ENCODE measurements around the gene LPAR3. TPM values are rescaled to one million over a fixed set of nuclear protein-coding genes. Genes with fewer than 3 reads are reported as not detected.

Gene LPAR3
- total RNA-seq, 1 donor from 2014 or later = 0.82 TPM

- no peak for DNase-seq (ENCODE audit: low spot score in 2 of 2)
- FAIRE-seq = no peak
Observed at GRCh38 chr1:84861516-84861915, 31.5 kb downstream of the LPAR3 start.

- DNase-seq (ENCODE audit: low spot score in 2 of 2) (no peak), FAIRE-seq (no peak)
Observed at GRCh38 chr1:84859866-84860265, 33.1 kb downstream of the LPAR3 start.

GRCh38 chr1:84857906-84858305 is 35.1 kb downstream of the LPAR3 start:
- FAIRE-seq (no peak), DNase-seq (ENCODE audit: low spot score in 2 of 2) (no peak)

- DNase-seq (ENCODE audit: low spot score in 2 of 2) (no peak), FAIRE-seq (no peak)
Observed at GRCh38 chr1:84856726-84857270, 36.2 kb downstream of the LPAR3 start.

GRCh38 chr1:84855691-84856630 is 37.0 kb downstream of the LPAR3 start:
- FAIRE-seq (no peak), DNase-seq (ENCODE audit: low spot score in 2 of 2) (peak in 1 of 2 donors; percentile 12)

DNA sequence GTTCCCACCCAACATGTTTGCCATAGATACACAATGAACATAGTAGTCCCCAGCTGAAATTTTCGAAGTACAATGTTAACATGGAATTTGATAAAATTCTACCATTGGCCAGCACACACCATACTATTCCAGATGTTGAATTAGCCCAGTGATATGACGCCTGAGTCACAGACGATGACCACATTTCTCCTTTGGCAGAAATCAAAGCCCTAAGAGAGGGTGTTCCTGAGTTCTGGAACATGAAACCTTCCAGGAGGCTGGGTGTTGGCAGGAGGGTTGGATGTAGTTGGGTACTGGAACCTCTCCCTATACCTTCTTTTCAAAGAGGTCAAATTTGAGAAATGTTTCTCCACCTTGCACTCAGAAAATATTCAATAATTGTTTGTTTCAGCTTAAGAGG is 37.8 kb downstream of the LPAR3 start:
- no peak for DNase-seq (ENCODE audit: low spot score in 2 of 2)
- no peak for FAIRE-seq

DNA sequence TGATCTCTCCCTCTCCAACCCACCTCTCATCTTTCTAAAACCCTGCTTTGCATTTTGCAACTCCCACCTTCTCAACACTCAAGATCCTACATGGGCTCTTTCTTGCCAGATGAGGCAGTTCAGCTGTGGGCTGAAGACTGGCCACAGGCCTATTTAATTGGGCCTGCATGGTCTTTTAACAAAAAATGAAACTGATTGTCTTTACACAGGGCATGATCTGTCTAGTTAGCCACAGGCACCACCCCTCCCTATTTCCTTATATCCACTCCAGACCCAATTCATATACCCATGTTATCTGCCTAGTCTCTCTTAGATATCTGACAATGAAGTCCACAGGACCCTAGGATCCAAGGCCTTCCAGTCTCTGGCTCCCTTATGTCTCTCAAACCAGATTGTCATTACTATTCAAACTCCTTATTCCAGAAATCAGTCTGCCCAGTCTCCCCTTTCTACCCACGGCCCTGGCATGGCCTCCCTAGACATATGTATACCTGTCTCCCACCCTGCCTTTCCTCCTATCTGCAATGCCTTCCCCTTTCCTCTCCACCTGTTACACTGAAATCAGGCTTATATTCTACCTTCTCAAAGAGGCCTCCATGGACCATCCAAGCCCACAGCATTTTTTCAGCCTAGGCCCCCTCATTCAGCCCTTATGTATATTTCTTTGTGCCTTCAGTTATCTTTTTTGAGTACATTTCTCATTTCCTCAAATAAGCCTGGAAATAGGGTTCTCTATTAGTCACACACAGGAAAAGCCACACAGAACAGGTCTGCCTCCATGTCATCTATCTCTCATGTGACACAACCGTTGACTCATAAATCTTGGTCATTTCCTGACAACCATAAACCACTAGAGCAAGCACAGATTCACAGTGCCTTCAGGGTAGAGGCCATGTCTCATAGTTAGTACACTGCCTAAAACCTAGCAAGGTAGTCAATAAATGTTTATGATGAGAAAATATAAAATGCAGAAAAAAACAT is 39.0 kb downstream of the LPAR3 start:
- DNase-seq (ENCODE audit: low spot score in 2 of 2) = no peak
- no peak for FAIRE-seq

GRCh38 chr1:84851839-84852238 is 41.2 kb downstream of the LPAR3 start:
- no peak for DNase-seq (ENCODE audit: low spot score in 2 of 2)
- no peak for FAIRE-seq

- FAIRE-seq (no peak), DNase-seq (ENCODE audit: low spot score in 2 of 2) (no peak)
Observed at GRCh38 chr1:84849357-84849975, 43.5 kb downstream of the LPAR3 start.

DNA sequence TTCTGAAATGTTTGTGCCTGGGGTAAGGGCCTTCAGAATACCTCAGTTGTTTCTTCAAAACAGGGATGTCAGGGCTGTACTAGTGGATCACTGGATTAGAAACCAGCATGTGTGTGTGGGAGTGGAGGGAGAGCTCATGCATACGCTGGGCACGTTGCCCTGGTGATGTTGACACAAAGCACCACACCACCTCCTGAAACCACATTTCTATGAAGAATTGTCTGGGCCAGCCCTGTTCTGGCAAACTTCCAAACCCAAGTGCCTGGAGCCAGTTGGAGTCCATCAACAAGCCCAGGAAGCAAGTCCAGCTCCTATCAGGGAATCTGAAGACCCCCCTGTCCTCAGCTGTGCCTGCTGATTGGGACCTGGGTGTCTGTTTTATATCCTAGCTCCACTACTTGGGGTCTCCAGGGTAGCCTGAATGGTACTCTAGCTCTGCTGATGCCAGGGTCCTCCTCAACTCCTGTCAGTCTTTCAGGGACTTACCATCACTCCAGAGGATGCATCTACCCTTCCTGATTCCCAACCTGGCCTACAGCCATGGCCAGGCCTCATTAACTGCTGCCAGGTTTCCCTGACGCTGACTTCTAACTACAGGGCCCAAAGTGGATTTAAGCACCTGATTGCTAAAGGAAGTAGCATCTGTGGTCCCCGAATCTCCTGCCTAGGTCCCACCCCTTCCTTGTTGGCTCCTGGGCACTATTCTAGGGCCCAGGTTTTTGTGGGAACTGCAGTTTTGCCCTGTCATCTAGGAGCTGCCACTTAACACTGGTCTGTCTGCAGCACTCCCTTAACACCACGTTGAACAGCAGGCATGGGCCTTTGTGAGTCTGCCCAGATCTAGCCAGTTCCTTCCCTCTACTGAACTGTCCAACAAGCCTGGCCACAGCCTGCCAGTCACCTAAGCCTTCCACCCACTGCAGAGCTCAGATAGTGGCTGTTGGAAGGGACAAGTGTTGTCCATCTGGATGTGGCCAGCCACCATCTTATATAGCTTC is 45.5 kb downstream of the LPAR3 start:
- FAIRE-seq = no peak
- DNase-seq (ENCODE audit: low spot score in 2 of 2) = peak in 1 of 2 donors; percentile 22

- DNase-seq (ENCODE audit: low spot score in 2 of 2) (no peak), FAIRE-seq (no peak)
Observed at GRCh38 chr1:84846387-84846786, 46.6 kb downstream of the LPAR3 start.

DNA sequence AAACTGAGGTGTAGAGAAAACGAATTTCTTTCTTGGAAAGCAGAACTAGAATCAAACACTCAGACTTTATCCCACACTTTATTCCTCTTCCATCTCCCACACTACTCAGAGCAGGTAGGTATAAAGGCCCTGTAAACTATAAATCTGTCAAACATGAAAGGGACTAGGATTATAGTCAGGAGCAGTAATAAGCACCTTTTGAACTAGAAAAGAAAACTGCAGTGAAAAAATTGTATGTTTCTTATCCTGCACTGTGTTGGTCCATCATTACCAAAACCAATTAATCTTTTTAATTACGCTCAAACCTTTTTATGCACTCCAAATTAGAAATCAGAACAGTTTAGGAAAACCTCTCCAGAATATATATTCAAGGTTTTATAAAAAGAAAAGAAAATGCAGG is 47.6 kb downstream of the LPAR3 start:
- no peak for DNase-seq (ENCODE audit: low spot score in 2 of 2)
- no peak for FAIRE-seq

DNA sequence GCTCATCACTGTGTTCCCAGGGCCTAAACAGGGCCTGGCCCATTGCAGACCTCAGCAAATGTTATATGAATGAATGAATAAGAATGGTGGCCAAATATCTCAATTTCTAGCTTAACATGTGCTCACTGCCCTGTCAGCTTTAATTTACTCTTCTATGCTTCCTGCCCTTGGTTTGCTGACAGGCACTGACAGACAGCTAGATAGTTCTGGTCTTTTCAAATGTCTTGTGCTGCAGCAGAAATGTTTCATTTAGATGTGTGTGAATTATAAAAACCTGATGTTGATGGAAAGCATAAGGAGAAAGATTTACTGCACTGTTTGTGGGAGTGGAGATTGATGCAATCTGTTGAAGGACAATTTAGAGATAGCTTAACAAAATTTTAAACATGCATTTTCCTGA is 48.9 kb downstream of the LPAR3 start:
- DNase-seq (ENCODE audit: low spot score in 2 of 2) (no peak), FAIRE-seq (no peak)

- DNase-seq (ENCODE audit: low spot score in 2 of 2) (no peak), FAIRE-seq (no peak)
Observed at GRCh38 chr1:84842748-84843231, 50.2 kb downstream of the LPAR3 start.

DNA sequence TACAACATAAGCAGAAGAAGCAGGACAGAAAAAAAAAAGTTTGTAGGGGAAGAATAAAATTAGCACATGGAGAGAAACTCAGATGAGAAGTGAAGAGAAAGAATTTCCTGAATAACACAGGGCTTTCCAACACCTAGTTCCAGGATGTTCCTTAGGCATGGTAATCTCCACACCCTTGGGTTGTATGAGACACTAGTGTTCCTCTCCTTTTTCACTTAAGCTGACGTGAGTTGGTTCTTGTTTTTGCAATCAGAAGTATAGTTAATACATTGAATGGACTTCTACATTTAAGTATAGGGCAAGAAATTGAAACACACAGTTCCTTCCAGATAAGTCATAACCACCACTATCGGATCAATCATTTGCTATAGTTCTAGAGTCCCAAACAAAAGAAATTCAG is 51.0 kb downstream of the LPAR3 start:
- FAIRE-seq = no peak

GRCh38 chr1:84840346-84840745 is 52.7 kb downstream of the LPAR3 start:
- FAIRE-seq (no peak), DNase-seq (ENCODE audit: low spot score in 2 of 2) (no peak)

More for the DNA sequence above, 51.0 kb downstream of the LPAR3 start:
- DNase-seq (ENCODE audit: low spot score in 2 of 2) = no peak

DNA sequence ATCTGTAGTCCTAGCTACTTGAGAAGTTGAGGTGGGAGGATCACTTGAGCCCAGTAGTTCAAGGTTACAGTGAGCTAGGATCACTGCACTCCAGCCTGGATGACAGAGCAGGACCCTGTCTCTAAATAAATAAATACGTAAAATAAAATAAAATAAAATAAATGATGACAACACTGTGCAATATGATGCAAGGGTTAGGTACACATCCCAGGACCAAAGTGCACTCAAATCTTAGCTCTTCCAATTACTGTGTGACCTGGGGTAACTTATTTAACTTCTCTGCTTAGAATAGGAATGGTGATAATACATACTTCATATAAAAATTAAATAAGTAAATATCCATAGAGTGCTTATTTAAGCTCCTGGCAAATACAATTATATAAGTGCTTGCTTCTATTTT is 53.5 kb downstream of the LPAR3 start:
- FAIRE-seq (no peak), DNase-seq (ENCODE audit: low spot score in 2 of 2) (no peak)

DNA sequence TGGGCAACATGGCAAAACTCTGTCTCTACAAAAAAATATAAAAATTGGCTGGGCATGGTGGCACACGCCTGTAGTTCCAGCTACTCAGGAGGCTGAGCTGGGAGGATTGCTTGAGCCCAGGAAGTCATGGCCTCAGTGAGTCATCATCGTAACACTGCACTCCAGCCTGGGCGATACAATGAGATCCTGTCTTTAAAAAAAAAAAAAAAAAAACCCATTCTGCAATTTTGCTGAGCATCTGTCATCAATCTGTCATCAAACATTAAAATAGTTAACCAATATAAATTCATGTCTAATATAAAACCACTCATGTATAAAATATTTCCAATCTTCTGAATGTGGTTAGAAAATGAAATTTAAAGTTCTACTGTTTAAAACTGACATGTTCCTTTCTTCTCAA is 56.9 kb downstream of the LPAR3 start:
- FAIRE-seq (no peak), DNase-seq (ENCODE audit: low spot score in 2 of 2) (no peak)

GRCh38 chr1:84835169-84835568 is 57.8 kb downstream of the LPAR3 start:
- DNase-seq (ENCODE audit: low spot score in 2 of 2) = no peak
- no peak for FAIRE-seq

Data from frontal cortex (tissue), 4 donors.